ENCODE measurements around the gene CFAP74.
"Not testable (repeated sequence)": the region's sequence is repeated elsewhere in the genome, so short reads cannot be mapped to it uniquely, and the experiment has no call there.

CFAP74 gene

DNA sequence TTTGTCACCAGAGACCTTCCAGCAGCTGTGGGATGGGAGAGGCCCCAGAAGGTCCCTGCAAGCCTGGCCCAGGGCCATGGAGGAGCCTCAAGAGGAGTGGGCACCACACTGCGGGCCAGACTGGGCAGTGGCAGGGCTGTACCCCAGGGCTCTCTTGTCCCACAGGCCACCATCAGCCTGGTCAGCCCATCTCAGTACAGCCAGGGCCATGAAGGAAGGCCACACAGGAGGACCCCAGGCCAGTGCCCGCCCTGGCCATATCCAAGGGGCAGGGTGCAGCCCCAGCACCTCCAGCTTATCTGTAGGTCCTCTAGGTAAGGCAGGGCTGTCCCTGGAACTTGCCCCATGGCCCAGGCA lies 109.6 kb downstream of the CFAP74 start:
- no peak for DNase-seq

DNA sequence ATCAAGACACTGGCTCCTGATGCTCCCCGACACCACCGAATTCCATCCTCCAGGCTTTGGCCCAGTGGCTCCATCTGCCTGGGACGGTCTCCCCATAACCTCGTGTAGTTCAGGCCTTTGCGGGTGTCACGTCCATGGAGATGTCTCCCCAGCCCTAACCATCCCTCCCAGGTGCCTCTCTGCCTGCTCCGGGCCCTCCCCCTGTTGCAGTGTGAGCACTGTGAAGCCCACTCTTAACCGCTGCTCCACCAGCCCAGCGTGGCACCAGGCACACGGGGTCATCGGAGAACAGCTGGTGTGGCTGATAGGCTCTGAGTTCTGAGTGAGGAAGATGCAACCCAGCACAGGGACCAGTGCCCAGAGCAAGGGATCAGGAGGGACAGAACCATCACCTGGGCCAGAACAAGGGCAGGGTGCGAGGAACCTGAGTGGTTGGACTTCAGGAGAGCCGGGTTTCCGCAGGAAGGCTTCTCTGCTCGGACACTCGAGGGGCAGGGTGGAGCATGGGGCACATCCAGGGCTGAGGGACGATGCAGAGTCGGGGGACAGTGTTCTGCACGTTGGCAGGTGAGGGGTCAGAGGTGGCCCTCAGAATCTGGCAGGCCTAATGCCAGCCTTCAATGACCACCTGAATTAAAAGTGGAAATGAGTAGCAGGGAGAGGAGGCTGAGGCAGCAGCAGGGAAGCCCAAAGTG lies 110.1 kb downstream of the CFAP74 start:
- DNase-seq: no peak

DNA sequence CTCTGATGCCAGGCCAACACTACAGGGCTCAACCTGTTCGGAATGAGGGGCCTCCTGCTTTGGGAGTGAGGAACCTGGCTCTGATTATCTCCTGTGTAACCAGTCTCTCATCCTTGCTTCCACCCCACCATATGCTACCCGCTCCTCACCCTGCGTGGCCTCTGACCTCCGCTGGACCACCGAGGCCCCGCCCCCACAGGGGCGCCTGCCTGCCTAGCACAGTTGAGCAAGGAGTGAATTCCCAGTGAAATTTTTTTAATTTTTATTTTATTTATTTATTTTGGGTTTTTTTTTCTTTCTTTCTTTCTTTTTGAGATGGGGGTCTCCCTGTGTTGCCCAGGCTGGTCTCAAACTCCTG lies 110.8 kb downstream of the CFAP74 start:
- no peak for DNase-seq

DNA sequence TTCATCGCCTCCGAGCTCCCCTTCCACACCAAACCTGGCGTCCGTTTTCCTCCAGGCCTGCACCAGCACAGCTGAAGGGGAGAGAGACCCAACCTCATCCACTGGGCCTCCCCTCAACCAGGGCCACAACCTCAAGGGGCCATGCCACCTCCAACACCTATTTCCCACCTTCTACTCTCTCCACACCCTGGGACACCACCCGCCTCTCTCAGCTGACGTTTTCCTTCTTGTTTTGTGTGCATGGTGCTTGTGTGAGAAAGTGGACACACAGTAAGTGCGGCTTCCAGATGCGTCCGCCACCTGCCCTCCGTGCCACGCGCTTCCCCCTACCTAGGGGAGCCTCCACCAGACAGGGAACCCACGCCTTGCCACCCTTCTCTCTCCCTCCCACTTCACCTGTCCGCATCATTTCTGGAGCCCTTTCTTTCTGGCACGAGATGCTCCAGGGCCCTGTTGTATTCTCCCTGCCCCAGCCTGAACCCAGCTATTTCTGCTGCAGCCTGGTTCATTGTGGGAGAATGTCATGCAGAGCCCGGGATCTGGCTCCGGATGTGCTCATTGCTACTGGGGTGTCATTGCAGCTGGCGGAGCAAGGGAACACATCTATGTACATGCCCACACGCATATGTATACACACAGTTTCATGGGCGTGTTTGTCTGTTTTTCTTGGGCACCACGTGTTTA lies 111.4 kb downstream of the CFAP74 start:
- no peak for DNase-seq

DNA sequence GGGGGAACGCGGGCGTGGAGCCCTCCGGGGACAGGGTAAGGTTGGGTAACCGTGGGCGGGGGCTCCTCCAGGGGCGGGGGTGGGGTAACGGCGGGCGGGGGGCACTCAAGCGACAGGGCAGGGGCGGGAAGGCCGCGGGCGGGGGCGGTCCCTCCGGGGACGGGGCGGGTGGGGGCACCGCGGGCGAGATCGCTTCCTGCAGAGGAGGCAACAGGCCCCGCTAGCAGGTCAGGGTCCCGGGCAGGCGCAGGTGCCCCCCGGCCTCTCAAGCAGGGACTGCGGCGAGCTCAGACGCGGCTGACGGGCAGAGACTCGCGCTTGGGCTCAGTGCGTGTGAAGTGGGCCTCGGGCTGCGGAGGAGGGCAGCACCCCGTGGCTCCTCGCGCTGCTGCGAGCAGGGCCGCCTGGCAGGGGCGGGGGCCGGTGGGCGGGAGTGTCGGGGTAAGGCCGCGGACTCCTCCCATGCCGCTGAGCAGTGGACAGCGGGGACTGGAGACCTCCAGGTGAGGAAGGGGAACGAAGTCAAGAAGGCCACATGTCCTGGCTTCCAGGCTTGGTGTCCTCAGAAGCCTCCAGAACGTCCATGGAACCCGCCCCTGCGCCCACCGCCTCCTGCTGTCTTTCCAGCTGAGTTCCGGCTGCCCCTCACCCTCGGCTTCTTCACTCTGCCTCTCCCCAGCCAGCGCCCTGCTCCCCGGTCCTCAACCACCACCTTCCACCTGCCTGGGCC lies 112.1 kb downstream of the CFAP74 start:
- DNase-seq: peak; percentile 81

DNA sequence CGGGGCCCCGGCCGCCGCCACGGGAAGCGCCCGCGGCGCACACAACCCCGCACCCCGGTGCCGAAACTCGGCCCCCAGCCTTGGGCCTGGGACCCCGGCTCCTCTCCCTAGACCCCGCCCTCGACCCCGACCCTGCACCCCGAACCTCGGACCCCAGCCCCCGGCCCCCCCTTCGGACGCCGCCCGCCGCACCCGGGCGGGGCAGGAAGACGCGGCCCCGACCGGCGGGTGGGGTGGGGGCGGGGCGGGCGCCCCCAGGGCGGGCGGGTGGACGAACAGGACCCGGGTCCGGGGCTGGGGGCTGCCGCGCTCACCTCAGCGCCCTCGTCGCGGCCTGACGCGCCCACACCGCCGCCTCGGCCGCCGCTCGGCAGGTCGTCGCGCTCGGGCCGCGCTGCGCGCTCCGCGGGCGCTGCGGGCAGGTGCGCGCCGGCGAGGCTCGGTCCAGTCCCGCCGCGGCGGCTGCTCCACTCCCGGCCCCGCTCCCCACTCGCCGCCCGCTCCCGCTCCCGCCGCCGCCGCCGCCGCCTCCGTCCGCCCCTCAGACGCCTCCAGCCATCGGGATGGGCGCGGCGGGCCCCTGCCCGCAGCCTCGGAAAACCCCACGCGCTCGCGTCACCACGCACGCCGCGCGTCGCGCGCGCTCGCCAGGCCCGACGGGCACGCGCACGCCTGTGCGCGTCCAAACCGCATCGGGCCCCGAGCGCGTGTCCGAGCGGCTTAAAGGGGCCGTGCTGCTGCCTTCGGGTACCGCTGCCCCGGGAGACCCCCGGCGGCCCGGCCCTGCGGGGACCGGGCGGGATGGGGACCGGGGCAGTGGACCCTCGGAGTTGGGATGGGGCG lies 112.9 kb downstream of the CFAP74 start, which contains the start of gene GNB1:
TSS of gene GNB1 (minus strand) at position 582 of the 843 bp plus-strand sequence. CDS start 65,634 bp downstream, outside the sequence.
- DNase-seq: peak; percentile 86

DNA sequence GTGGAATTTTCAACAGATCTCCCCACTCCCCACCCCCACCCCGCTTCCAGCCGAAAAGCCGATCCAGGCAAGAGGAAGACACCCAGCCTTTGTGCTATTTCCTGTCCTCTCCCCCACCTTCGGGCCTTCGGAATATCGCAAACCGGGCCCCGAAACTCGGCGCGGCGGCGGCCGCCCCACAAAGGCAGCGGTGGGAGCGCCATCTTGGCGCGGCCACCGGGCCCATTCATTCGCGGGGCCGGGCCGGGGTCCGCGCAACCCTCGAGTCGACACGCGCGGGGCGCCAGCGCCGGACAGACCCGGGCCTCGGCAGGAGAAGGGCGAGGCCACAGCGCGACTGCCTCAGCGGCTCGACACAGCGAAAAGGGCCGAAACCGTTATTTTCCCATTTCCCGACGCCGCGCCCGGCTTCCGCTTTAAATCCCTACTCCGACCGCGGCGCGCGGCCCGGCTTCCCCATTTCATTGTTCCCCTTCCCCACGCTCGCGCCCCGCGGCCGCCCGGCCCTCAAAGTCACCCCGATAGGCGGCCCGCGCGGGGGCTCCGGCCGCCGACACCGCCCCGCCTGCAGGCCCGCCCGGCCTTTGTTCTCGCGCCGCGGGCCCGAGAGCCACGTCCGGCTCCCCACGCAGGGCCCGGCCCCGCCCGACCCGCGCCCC lies 113.6 kb downstream of the CFAP74 start:
- peak; percentile 41 for DNase-seq

DNA sequence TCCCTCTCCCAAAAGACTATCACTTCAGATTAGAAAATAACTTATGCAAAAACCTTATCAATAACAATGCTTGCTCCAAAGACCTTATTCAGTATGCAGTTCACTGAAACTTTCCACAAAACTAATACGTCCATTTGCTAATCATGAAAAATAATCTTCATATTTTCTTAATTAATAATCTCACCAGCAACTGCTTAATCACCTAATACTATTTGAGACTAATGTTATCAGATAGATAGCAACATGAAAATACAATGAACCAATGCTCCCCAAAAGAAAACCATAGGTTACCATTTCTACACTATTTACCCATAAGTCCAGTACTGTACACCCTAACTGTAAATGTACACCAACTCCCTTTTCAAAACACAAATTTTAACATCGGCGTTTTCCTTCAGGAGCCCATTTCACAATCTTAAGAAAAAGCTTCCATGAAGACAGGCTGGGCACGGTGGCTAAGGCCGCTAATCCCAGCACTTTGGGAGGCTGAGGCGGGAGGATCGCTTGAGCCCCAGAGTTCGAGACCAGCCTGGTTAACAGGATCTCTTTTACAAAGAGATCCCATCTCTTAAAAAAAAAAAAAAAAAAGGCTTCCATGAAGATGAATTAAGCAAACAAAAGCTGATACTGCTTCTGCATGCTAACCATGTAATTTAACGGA lies 114.4 kb downstream of the CFAP74 start:
- DNase-seq: no peak

DNA sequence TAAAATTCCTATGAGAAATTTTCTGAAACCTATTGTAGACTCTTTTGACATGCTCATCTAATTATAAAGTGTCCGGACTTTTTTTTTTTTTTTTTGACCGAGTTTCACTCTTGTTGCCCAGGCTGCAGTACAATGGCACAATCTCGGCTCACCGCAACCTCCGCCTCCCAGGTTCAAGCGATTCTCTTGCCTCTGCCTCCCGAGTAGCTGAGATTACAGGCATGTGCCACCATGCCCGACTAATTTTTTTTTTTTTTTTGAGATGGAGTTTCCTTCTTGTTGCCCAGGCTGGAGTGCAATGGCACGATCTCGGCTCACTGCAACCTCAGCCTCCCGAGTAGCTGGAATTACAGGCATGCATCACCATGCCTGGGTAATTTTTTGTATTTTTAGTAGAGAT lies 119.7 kb downstream of the CFAP74 start:
- DNase-seq: not testable (repeated sequence)

DNA sequence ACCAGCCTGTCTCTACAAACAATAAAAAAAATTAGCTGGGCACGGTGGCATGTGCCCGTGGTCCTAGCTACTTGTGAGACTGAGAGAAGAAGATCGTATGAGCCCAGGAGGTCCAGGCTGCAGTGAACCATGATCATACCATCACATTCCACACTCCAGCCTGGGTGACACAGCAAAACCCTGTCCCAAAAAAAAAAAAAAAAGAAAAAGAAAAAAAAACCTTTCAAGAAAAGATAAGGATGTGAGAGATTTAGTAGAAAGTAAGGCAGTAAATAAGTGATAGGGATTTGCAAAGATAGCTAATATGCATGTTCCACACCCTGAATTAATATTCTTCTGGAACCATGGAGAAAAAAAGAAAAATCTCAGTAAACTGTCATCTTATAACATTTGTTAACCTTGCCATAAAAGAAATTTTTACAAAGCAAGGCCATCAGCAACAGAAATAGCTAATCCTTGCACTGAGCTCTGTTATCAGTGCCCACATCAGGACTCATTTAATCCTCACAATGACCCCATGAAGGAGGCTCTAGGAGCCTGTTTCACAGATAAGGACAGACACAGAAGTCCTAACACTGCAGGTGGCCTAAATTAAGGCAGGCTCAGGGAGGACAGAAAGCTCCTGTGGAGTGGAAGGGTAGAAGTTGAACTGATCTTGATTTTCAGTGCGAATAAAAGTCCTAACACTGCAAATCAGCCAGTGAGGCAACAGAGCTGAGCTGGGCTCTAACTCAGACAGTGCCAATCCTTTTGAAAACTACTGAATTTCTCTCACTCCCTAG lies 120.3 kb downstream of the CFAP74 start:
- DNase-seq: no peak

DNA sequence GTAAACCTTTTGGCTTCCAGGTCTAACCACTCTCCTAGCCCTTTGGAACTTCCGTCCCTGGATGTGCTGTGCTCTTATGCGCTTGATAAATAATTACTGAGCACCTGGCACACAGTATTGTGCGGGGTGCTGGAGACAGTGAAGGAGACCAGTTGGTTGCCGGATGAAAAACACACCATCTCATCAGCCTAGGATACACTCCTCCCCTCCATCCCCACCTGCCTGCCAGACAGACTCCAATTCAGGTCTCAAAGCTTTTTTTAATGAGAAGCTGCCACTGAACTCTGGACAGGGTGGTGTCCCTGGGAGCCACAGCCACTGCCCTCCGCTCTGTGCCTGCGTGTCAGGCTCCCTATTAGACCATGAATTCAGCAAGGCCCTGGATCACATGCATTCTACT lies 121.9 kb downstream of the CFAP74 start:
- DNase-seq: no peak

DNA sequence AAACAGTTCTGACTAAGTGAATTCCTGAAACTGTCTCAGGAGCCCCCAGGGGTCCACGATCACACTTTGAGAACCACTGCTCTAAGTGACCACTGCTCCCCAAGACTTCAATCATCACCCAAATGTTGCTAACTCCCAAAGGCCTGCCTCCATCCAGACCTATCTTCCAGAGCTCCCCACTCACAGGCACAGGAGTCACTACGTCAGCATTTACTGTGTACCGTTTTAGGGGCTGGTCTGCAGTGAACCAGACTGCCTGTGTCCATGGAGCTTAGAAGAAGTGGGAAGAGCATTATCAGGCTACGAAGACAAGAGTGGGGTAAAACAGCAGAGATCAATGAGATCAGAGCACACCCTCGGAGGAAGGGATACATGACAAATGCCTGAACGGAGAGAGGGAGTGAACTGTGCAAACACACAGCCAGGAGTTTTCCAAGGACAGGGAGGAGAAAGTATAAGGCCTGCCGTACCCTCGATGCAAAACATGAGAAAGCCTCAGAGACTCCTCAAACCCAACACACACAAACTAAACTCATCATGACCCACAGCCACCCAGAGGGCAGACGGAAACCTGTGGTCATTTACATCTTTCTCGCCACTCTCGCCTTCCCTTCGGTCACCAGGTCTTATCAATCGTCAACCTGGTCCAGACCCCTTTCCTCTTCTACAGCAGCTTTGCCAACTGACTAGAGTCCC lies 122.8 kb downstream of the CFAP74 start:
- DNase-seq: no peak

DNA sequence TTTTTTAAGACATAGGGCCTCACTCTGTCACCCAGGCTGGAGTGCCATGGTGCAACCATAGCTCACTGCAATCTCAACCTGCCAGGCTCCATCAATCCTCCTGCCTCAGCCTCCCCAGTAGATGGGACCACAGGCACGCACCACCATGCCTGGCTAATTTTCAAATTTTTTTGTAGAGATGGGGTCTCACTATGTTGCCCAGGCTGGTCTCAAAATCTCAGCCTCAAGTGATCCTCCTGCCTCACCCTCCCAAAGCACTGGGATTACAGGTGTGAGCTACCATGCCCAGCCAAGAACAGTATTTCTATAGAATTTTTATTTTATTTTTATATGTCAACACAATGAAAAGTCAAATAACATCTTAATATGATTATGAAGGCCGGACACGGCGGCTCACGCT lies 123.6 kb downstream of the CFAP74 start:
- DNase-seq: no peak

DNA sequence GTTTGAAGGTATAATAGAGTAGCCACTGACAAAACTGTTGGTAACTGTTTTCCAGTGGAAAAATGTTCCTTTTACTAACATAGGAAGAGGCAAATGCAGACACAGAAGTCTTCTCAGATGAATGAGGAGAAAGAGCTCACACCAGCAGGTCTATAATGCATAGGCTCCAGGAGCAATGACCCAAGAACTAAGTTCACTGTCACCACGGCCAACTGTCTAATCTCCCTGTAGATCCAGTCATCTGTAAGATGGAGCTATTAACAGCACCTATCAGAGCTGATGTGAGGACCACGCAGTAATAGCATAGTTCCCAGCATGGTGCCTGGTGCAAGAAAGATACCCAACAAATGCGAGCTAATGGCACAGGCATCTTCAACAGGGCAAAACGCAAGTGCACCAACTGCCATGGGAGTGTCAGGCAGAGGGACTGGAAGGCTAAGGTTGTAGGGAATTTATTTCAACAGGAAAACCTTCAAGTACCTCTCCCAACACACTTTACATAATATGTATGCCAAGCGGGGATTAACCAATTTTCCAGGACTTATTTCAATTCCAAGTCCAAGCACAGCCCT lies 125.6 kb downstream of the CFAP74 start:
- DNase-seq: no peak

DNA sequence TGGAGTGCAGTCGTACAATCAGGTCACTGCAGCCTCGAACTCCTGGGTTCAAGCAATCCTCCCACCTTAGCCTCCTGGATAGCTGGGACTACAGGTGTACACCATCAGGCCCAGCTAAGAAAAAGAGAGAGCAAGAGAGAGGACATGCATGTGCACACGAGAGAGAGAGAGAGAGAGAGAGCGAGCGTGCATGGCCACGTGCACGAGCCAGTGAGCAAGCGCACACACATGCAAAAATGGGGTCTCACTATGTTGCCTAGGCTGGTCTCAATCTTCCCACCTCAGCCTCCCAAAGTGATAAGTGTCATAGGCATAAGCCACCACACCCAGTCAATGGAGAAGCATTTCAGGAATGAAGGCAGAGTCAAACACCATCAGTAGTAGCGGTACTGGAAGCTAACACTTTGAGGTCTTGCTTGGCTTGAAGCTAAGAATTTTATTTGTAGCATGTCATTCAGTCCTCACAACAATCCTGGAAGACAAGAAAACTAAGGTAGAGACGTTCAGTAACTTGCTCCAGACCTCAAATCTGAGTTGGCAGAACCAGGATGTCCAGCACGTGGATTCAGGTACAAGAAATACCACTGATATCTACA lies 127.2 kb downstream of the CFAP74 start:
- DNase-seq: no peak

DNA sequence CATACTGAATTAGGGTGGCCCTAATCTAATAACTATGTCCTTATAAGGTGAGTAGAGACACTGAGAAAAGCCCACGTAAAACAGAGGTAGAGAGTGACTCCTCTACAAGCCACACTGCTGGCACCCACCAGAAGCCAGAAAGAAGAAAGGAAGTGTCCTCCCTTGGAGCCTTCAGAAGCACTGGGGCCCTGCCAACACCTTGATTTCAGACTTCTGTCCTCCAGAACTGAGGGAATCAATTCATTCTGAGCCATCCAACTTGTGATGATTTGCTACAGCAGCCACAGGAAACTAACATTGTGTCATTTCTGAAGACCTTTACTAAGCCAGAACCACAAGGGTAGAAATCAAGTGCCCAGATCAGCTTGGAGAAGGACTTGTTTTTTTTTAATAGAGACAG lies 127.7 kb downstream of the CFAP74 start:
- no peak for DNase-seq

DNA sequence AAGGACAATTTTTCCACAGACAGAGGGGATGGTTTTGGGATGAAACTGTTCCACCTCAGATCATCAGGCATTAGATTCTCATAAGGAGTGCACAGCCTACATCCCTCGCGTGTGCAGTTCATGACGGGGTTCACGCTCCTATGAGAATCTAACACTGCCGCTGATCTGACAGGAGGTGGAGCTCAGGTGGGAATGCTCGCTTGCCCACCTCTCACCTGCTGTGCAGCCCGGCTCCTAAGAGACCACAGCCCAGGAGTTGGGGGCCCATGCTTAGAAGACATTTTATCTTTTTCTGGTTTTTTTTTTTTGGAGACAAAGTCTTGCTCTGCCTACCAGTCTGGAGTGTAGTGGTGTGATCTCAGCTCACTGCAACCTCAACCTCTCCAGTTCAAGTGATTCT lies 128.7 kb downstream of the CFAP74 start:
- DNase-seq: no peak

DNA sequence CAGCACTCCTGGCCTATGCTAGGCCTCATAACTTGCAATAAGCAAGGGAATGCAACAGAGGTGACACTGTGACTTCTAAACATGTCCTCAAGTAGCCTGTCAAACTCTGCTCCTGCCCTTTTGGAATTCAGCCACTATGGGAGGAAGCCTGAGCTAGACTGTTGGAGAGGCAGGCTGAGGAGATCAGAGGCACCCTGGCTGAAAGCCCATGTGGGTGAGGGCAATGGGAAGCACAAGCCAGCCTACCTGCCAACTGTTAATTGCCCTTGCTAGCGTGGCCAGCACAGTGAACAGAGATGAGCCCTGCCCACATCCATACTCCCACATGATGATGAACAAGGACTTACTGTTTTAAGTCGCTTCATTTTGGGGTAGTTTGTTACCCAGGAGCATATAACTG lies 130.4 kb downstream of the CFAP74 start:
- DNase-seq: no peak

DNA sequence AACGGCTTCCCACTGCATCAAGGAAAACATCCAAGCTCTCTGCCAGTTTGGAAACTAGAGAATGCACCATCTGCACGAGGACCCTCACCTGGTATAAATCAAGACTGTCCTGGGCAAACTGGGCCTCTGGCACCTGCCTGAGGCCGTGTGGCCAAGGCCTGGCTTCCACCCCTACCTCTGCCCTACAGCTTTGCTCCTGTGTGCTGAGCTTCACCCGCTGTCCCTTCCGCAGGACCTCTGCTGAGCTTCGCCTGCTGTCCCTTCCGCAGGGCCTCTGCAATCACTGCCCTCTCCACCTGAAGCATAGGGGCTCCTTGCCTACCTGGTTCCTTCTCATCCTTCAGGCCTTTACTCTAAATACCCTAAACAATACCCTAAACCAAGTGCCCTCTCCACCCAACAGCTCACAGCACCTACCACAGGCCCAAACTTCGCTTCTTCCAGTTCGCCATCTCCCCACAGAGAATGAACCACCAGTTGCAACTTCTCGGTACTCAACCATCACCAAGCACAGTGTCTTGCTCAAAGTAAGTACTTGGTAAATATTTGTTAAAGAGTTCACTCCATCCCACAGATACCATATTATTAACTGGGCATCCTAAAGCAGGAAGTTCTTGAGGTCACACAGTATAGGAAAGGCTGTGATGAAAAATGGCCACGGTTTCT lies 131.1 kb downstream of the CFAP74 start:
- DNase-seq: no peak

All from activated gamma-delta T cell (primary cell).